HepG2 (cell line): ENCODE measurements around the gene SLC19A1. TPM values are rescaled to one million over a fixed set of nuclear protein-coding genes. Genes with fewer than 3 reads are reported as not detected.

Experiments
- AKAP8 ChIP-seq: sonication (generic); formaldehyde crosslinking; IDR thresholded peaks from 2 replicates; pipeline ENCODE4 v1.5.1; 2020; ENCODE audit warnings: mild to moderate bottlenecking, missing genetic modification reagents
- AKNA ChIP-seq: sonication (generic); formaldehyde crosslinking; IDR thresholded peaks from 2 replicates; pipeline ENCODE4 v1.4.0; 2020; ENCODE audit warnings: missing genetic modification reagents, borderline replicate concordance
- CREM ChIP-seq, 2 experiments: sonication (generic) in 1 of 2; formaldehyde crosslinking in 1 of 2; IDR thresholded peaks; 2 replicates each; pipeline versions ENCODE4 v1.4.0 to v1.6.1; 2016 to 2020; ENCODE audit warnings: antibody characterized with exemption in 1 of 2, mild to moderate bottlenecking in 1 of 2, missing genetic modification reagents in 1 of 2
- NCOA1 ChIP-seq: sonication (generic); formaldehyde crosslinking; IDR thresholded peaks from 2 replicates; pipeline ENCODE4 v1.9.0; 2021; ENCODE audit warnings: missing genetic modification reagents
- NCOA2 ChIP-seq: sonication (generic); formaldehyde crosslinking; IDR thresholded peaks from 2 replicates; pipeline ENCODE4 v1.8.0; 2022; ENCODE audit warnings: inconsistent platforms
- NFATC3 ChIP-seq: sonication (generic); formaldehyde crosslinking; IDR thresholded peaks from 2 replicates; pipeline ENCODE4 v1.5.1; 2020; ENCODE audit warnings: mild to moderate bottlenecking, missing genetic modification reagents
- NR2F2 ChIP-seq: IDR thresholded peaks from 2 replicates; pipeline ENCODE4 v1.6.1; 2012; ENCODE audit warnings: low read depth, inconsistent platforms, borderline replicate concordance
- PITX1 ChIP-seq: sonication (generic); formaldehyde crosslinking; IDR thresholded peaks from 2 replicates; pipeline ENCODE4 v1.5.1; 2020; ENCODE audit warnings: mild to moderate bottlenecking, missing genetic modification reagents
- POLR2AphosphoS2 ChIP-seq: IDR thresholded peaks from 2 replicates; pipeline ENCODE4 v1.6.1; 2011; ENCODE audit warnings: low read depth, low read length, improper control_type of control experiment
- RAD21 ChIP-seq: fragments of 450-650 bp; formaldehyde crosslinking; IDR thresholded peaks from 2 replicates; pipeline ENCODE4 v1.5.0; 2020; ENCODE audit warnings: mild to moderate bottlenecking
- RBM22 ChIP-seq: fragments of 200-400 bp; formaldehyde crosslinking; optimal IDR thresholded peaks from 2 replicates; pipeline ENCODE3; 2017; ENCODE audit warnings: mild to moderate bottlenecking, low read length, moderate library complexity
- SIN3B ChIP-seq: fragments of 150-350 bp; IDR thresholded peaks from 2 replicates; pipeline ENCODE4 v1.6.1; 2014; ENCODE audit warnings: low read length
- SMYD3 ChIP-seq: sonication (generic); formaldehyde crosslinking; IDR thresholded peaks from 2 replicates; pipeline ENCODE4 v1.8.1; 2023; ENCODE audit warnings: mild to moderate bottlenecking, missing genetic modification reagents
- ZNF121 ChIP-seq: sonication (generic); formaldehyde crosslinking; IDR thresholded peaks from 2 replicates; pipeline ENCODE4 v1.5.0; 2020; ENCODE audit warnings: mild to moderate bottlenecking, missing genetic modification reagents
- ZNF136 ChIP-seq: sonication (generic); formaldehyde crosslinking; IDR thresholded peaks from 2 replicates; pipeline ENCODE4 v1.8.1; 2022; ENCODE audit warnings: low read depth, mild to moderate bottlenecking, moderate library complexity, missing genetic modification reagents
- ZNF30 ChIP-seq: sonication (generic); formaldehyde crosslinking; IDR thresholded peaks from 2 replicates; pipeline ENCODE4 v1.5.0; 2020; ENCODE audit warnings: mild to moderate bottlenecking, missing genetic modification reagents
- ZNF543 ChIP-seq: sonication (generic); formaldehyde crosslinking; IDR thresholded peaks from 2 replicates; pipeline ENCODE4 v1.4.0; 2020; ENCODE audit warnings: mild to moderate bottlenecking, missing genetic modification reagents
- ZNF563 ChIP-seq: sonication (generic); formaldehyde crosslinking; IDR thresholded peaks from 2 replicates; pipeline ENCODE4 v1.8.0; 2022; ENCODE audit warnings: mild to moderate bottlenecking, moderate library complexity, missing genetic modification reagents
- polyA plus RNA-seq, 8 experiments: library from polyadenylated mRNA; depleted of rRNA in 3 of 8; stranded (reverse) in 7 of 8; unstranded in 1 of 8; fragments of >200 nt; fragmentation: Illumina TruSeq in 4 of 8; extraction: Trizol in 4 of 8; gene quantifications; 2 replicates each; pipeline versions ENCODE4 v1.2.1 to v1.2.3, GENCODE V29; 2011 to 2016; ENCODE audit warnings: low read depth in 4 of 8, missing spikeins in 1 of 8, mixed read lengths in 1 of 8; ENCODE audit not compliant: insufficient read depth in 1 of 8
- total RNA-seq, 5 experiments: library from RNA; depleted of rRNA; stranded (reverse); fragments of >200 nt; fragmentation: Illumina TruSeq; extraction: Trizol; gene quantifications; 2 replicates each; pipeline ENCODE4 v1.2.3, GENCODE V29; 2016; ENCODE audit warnings: low read depth in 1 of 5
- TF ChIP-seq, protein P1 (sequence below): sonication (generic); formaldehyde crosslinking; IDR thresholded peaks from 2 replicates; pipeline ENCODE4 v1.4.0; 2020; ENCODE audit warnings: missing genetic modification reagents, mild to moderate bottlenecking, borderline replicate concordance
- TF ChIP-seq, protein P2 (sequence below): sonication (generic); formaldehyde crosslinking; IDR thresholded peaks from 2 replicates; pipeline ENCODE4 v1.4.0; 2020; ENCODE audit warnings: mild to moderate bottlenecking, missing genetic modification reagents

The SLC19A1 gene
- total and polyA plus RNA-seq, 2 of the 13 experiments (the other 11 are each of a cell fraction or from before 2014, with no cell fraction given): 21.8 to 23.0 TPM

- TF ChIP-seq NCOA1 (no peak), RBM22 (peak; percentile 64), AKNA (CRISPR knock-in tag) (no peak), ZNF136 (CRISPR knock-in tag) (no peak), SMYD3 (CRISPR knock-in tag) (no peak), NR2F2 (no peak), NCOA2 (CRISPR knock-in tag) (no peak), ZNF543 (no peak), NFATC3 (CRISPR knock-in tag) (no peak), POLR2AphosphoS2 (peak; percentile 85; the same call in 1 of the 2 replicates), SIN3B (no peak), CREM (IDR thresholded peaks at IDR 0.05) (no peak), CREM (CRISPR knock-in tag; IDR thresholded peaks at IDR 0.05) (no peak), PITX1 (CRISPR knock-in tag) (no peak), ZNF121 (no peak), ZNF563 (CRISPR knock-in tag) (no peak), AKAP8 (peak; percentile 66; the same call in 1 of the 2 replicates), ZNF30 (CRISPR knock-in tag) (no peak), RAD21 (CRISPR knock-in tag) (no peak)
- TF ChIP-seq, protein P1, sequence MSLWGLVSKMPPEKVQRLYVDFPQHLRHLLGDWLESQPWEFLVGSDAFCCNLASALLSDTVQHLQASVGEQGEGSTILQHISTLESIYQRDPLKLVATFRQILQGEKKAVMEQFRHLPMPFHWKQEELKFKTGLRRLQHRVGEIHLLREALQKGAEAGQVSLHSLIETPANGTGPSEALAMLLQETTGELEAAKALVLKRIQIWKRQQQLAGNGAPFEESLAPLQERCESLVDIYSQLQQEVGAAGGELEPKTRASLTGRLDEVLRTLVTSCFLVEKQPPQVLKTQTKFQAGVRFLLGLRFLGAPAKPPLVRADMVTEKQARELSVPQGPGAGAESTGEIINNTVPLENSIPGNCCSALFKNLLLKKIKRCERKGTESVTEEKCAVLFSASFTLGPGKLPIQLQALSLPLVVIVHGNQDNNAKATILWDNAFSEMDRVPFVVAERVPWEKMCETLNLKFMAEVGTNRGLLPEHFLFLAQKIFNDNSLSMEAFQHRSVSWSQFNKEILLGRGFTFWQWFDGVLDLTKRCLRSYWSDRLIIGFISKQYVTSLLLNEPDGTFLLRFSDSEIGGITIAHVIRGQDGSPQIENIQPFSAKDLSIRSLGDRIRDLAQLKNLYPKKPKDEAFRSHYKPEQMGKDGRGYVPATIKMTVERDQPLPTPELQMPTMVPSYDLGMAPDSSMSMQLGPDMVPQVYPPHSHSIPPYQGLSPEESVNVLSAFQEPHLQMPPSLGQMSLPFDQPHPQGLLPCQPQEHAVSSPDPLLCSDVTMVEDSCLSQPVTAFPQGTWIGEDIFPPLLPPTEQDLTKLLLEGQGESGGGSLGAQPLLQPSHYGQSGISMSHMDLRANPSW (CRISPR knock-in tag): no peak
- TF ChIP-seq, protein P2, sequence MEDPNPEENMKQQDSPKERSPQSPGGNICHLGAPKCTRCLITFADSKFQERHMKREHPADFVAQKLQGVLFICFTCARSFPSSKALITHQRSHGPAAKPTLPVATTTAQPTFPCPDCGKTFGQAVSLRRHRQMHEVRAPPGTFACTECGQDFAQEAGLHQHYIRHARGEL: no peak
Measured at GRCh38 chr21:45513003-45513717, 29.1 kb downstream of the SLC19A1 start (continued).
